Pancreas (tissue), 10 donors: ENCODE data around the gene TAF6. TPM values are rescaled to one million over a fixed set of nuclear protein-coding genes. Genes with fewer than 3 reads are reported as not detected.

Source experiments
- ATAC-seq, 4 donors: fragments of 200-7000 bp; cut with Tn5 transposase; one replicate each; pipeline versions ENCODE4 v1.8.0 to v1.9.1; 2020; ENCODE audit warnings: mild to moderate bottlenecking in 4 of 4, moderate library complexity in 4 of 4
- DNase-seq, 6 donors: peaks; one replicate each; pipeline ENCODE4 v3.0.0-alpha.2; 2020
- FAIRE-seq: peaks from 2 replicates; lab custom pipeline; 2012; peaks lifted over from hg19 to GRCh38; lab: Jason Lieb, UNC
- H3K27ac ChIP-seq, 4 donors: fragments of 200-600 bp; sonication (generic); 1 replicate in 3 of 4; 2 replicates in 1 of 4; pipeline versions ENCODE4 v1.5.0 to v1.8.0; 2020
- H3K27me3 ChIP-seq, 4 donors: fragments of 200-600 bp; one replicate each; pipeline ENCODE4 v1.8.0; 2021
- H3K36me3 ChIP-seq, 3 donors: fragments of 200-600 bp; sonication (generic) in 1 of 3; one replicate each; pipeline versions ENCODE4 v1.5.0 to v1.8.0; 2020 to 2021
- H3K4me1 ChIP-seq, 3 donors: fragments of 200-600 bp; one replicate each; pipeline ENCODE4 v1.8.0; 2021
- H3K4me3 ChIP-seq, 4 donors: fragments of 200-600 bp; sonication (generic) in 2 of 4; one replicate each; pipeline versions ENCODE4 v1.5.0 to v1.8.0; 2020 to 2021
- H3K9me3 ChIP-seq, 4 donors: fragments of 200-600 bp; one replicate each; pipeline ENCODE4 v1.8.0; 2021
- WGBS, 2 donors: extraction: QIAGEN DNeasy Blood & Tissue Kit; methylation state at CpG; one replicate each; pipeline ENCODE4 v1.1.7; 2013; 5-methylcytosine and 5-hydroxymethylcytosine counted together
- intact Hi-C, 3 donors: fragments of 100-400 bp; cut with DNase I; formaldehyde crosslinking; loops; one replicate each; pipeline versions ENCODE4 v1.11.1 to v1.14.2; 2022
- polyA plus RNA-seq, 2 donors: library from polyadenylated mRNA; stranded (reverse); fragments of 200-250 nt; gene quantifications; one replicate each; pipeline ENCODE4 v1.2.3, GENCODE V29; 2013
- total RNA-seq, 6 donors: library from RNA; stranded (reverse); fragmentation: NEBNext Ultra II Directional in 4 of 6; extraction: Animal tissue kit (Norgen Biotek cat#: 25700) in 4 of 6; gene quantifications; one replicate each; pipeline versions ENCODE4 v1.2.1 to v1.2.4, GENCODE V29; 2021 to 2023
- TF ChIP-seq, protein P1 (sequence below), 4 donors: fragments of 200-600 bp; sonication (generic) in 3 of 4; IDR thresholded peaks; one replicate each; pipeline versions ENCODE4 v1.5.0 to v1.8.0; 2021; ENCODE audit warnings: antibody characterized with exemption in 4 of 4
- donor health status: healthy with polysubstance abuse.
- donor health status: DM: no; HTN: no; CAD: no; lungs with moderate emphysema.
- donor health status: DM: no; HTN: no; CAD: no.
- donor health status: control.
- donor health status: control.
- donor health status: Bipolar disorder and iron deficiency.
- donor health status: DM: yes; HTN: yes; CAD: no.
- donor health status: DM: no; HTN: no; CAD: no.
- donor health status: DM: no; HTN: no; CAD: no.
- donor health status: DM: yes; HTN: yes; CAD: no.

Gene TAF6
- total and polyA plus RNA-seq, 8 donors: 11.7 to 39.6 (median 15.3) TPM

GRCh38 chr7:100107125-100107737 lies 11.9 kb downstream of the TAF6 start:
- WGBS, 2 donors: 89% methylated on average over 25 of the region's 25 CpGs
- no peak for ATAC-seq
- Histone ChIP-seq H3K27me3 (no peaks in the 10 kb centered on the region), H3K27ac (no peak overlapping the region), H3K4me1 (peaks cover 0 to 4% (median 0%) of the 10 kb centered on the region in 3 donors), H3K36me3 (peaks cover 0 to 22% (median 0%) of the 10 kb centered on the region in 3 donors), H3K9me3 (no peaks in the 10 kb centered on the region), H3K4me3 (no peak overlapping the region)
- no peak for DNase-seq
- intact Hi-C loops: no loop called here
- TF ChIP-seq, protein P1, sequence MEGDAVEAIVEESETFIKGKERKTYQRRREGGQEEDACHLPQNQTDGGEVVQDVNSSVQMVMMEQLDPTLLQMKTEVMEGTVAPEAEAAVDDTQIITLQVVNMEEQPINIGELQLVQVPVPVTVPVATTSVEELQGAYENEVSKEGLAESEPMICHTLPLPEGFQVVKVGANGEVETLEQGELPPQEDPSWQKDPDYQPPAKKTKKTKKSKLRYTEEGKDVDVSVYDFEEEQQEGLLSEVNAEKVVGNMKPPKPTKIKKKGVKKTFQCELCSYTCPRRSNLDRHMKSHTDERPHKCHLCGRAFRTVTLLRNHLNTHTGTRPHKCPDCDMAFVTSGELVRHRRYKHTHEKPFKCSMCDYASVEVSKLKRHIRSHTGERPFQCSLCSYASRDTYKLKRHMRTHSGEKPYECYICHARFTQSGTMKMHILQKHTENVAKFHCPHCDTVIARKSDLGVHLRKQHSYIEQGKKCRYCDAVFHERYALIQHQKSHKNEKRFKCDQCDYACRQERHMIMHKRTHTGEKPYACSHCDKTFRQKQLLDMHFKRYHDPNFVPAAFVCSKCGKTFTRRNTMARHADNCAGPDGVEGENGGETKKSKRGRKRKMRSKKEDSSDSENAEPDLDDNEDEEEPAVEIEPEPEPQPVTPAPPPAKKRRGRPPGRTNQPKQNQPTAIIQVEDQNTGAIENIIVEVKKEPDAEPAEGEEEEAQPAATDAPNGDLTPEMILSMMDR (IDR thresholded peaks at IDR 0.05): no peak
- FAIRE-seq: no peak

DNA sequence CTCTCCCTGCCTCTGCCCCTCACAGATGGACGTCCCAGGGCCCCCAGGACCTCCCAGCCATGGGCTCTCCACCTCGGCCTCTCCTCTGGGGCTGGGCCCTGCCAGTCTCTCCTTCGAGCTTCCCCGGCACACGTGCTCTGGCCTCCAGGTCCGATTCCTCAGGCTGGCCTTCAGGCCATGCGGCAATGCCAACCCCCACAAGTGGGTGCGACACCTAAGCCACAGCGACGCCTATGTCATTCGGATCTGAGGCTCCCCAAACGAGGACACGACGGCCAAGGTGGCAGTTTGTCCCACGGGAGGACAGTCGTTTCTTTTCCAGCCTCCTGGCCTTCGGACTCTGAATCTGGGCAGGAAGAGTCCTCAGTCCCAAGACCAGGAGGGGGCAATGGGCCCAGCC lies 12.5 kb downstream of the TAF6 start:
- no peaks in the 10 kb centered on the region for H3K27me3 ChIP-seq
- H3K27ac ChIP-seq: no peak overlapping the region
- DNase-seq: no peak
- FAIRE-seq: no peak
- TF ChIP-seq, protein P1 (IDR thresholded peaks at IDR 0.05): no peak
- intact Hi-C loops: no loop called here
- 77 to 81% methylated on average over 17 of the region's 17 CpGs for WGBS, 2 donors
- peaks cover 0 to 7% (median 0%) of the 10 kb centered on the region in 3 donors for H3K4me1 ChIP-seq
- H3K9me3 ChIP-seq: no peaks in the 10 kb centered on the region
- H3K36me3 ChIP-seq: peaks cover 0 to 16% (median 0%) of the 10 kb centered on the region in 3 donors
- ATAC-seq: no peak
- no peak overlapping the region for H3K4me3 ChIP-seq

GRCh38 chr7:100105534-100105933 lies 13.6 kb downstream of the TAF6 start:
- FAIRE-seq (no peak), DNase-seq (no peak), ATAC-seq (no peak)
- Histone ChIP-seq H3K27ac (no peak overlapping the region), H3K36me3 (peaks cover 0 to 12% (median 0%) of the 10 kb centered on the region in 3 donors), H3K27me3 (no peaks in the 10 kb centered on the region), H3K4me3 (no peak overlapping the region), H3K4me1 (peaks cover 0 to 7% (median 0%) of the 10 kb centered on the region in 3 donors), H3K9me3 (no peaks in the 10 kb centered on the region)
- intact Hi-C loops: no loop called here
- WGBS, 2 donors: 93 to 95% methylated on average over 4 of the region's 4 CpGs
- TF ChIP-seq, protein P1 (IDR thresholded peaks at IDR 0.05): no peak

- Histone ChIP-seq H3K36me3 (peaks cover 0 to 19% (median under 1%) of the 10 kb centered on the region in 3 donors), H3K4me3 (no peak overlapping the region), H3K4me1 (peaks cover 0 to 16% (median 4%) of the 10 kb centered on the region in 3 donors), H3K27me3 (no peaks in the 10 kb centered on the region), H3K9me3 (no peaks in the 10 kb centered on the region), H3K27ac (no peak overlapping the region)
- intact Hi-C loops: no loop called here
- TF ChIP-seq, protein P1 (IDR thresholded peaks at IDR 0.05): no peak
- WGBS, 2 donors: 89 to 92% methylated on average over 17 of the region's 17 CpGs
- FAIRE-seq: no peak
- DNase-seq: no peak
- ATAC-seq: no peak
Measured at GRCh38 chr7:100102950-100103840, 16.0 kb downstream of the TAF6 start.
